Skeletal muscle tissue (tissue), 4 donors: ENCODE data around the gene MYOZ1. TPM values are rescaled to one million over a fixed set of nuclear protein-coding genes. Genes with fewer than 3 reads are reported as not detected.
A peak's percentile ranks its signal among the peaks of the same experiment; 100 is the strongest.
"Not testable (repeated sequence)": the region's sequence is repeated elsewhere in the genome, so short reads cannot be mapped to it uniquely, and the experiment has no call there.

Source experiments
- H3K27ac ChIP-seq: one replicate; pipeline ENCODE4 v1.7.0; 2013; ENCODE audit warnings: mild to moderate bottlenecking, low read depth, low read length, inconsistent platforms
- H3K27me3 ChIP-seq, 3 donors: one replicate each; pipeline ENCODE4 v1.7.0; 2013; ENCODE audit warnings: low read length in 3 of 3; ENCODE audit not compliant: control insufficient read depth in 3 of 3, insufficient read depth in 3 of 3
- H3K36me3 ChIP-seq, 3 donors: one replicate each; pipeline ENCODE4 v1.7.0; 2013; ENCODE audit warnings: low read length in 3 of 3; ENCODE audit not compliant: control insufficient read depth in 3 of 3, insufficient read depth in 3 of 3
- H3K4me1 ChIP-seq, 3 donors: one replicate each; pipeline ENCODE4 v1.7.0; 2013; ENCODE audit warnings: low read length in 3 of 3, mild to moderate bottlenecking in 3 of 3; ENCODE audit not compliant: control insufficient read depth in 3 of 3, insufficient read depth in 3 of 3
- H3K4me3 ChIP-seq, 3 donors: one replicate each; pipeline ENCODE4 v1.7.0; 2013; ENCODE audit warnings: low read length in 3 of 3
- H3K9ac ChIP-seq, 3 donors: one replicate each; pipeline ENCODE4 v1.7.0; 2013; ENCODE audit warnings: low read length in 3 of 3, mild to moderate bottlenecking in 3 of 3, moderate library complexity in 2 of 3, low read depth in 1 of 3
- H3K9me3 ChIP-seq, 3 donors: one replicate each; pipeline ENCODE4 v1.7.0; 2013; ENCODE audit warnings: low read length in 3 of 3; ENCODE audit not compliant: control insufficient read depth in 3 of 3
- total RNA-seq: library from RNA; depleted of rRNA; stranded (reverse); fragments of >200 nt; gene quantifications from one replicate; pipeline ENCODE4 v1.2.3, GENCODE V29; 2014
- donor health status: Osteomylitis.

Gene MYOZ1
- total RNA-seq, 1 donor from 2014 or later = 1,224 TPM

- H3K9ac ChIP-seq, H3K9me3 ChIP-seq, H3K4me3 ChIP-seq, H3K27me3 ChIP-seq, H3K27ac ChIP-seq, H3K36me3 ChIP-seq: not testable (repeated sequence)
- peaks cover 10 to 25% (median 11%) of the 10 kb centered on the region in 3 donors for H3K4me1 ChIP-seq
Measured at GRCh38 chr10:73662705-73663104, 21.4 kb upstream of the MYOZ1 start.

- H3K9ac ChIP-seq = peak within 1 kb of the TSS; percentile 96 to 99 (median 97)
- H3K27me3 ChIP-seq = no peaks in the 10 kb centered on the region
- peak within 1 kb of the TSS; percentile 77 to 86 (median 86) for H3K4me3 ChIP-seq
- H3K4me1 ChIP-seq = peaks cover 21 to 49% (median 31%) of the 10 kb centered on the region in 3 donors
- H3K36me3 ChIP-seq = peaks cover 10 to 14% (median 13%) of the 10 kb centered on the region in 3 donors
- no peaks in the 10 kb centered on the region for H3K9me3 ChIP-seq
- peak within 1 kb of the TSS; percentile 96 for H3K27ac ChIP-seq
Measured at GRCh38 chr10:73655990-73656298, 14.7 kb upstream of the MYOZ1 start, which contains the start of gene SYNPO2L. Gene SYNPO2L (minus strand): TSS chr10:73656029. CDS start chr10:73655922, 107 bp downstream.

GRCh38 chr10:73655257-73655989 lies 14.1 kb upstream of the MYOZ1 start:
- H3K36me3 ChIP-seq = peaks cover 13 to 16% (median 13%) of the 10 kb centered on the region in 3 donors
- H3K27me3 ChIP-seq = no peaks in the 10 kb centered on the region
- H3K4me1 ChIP-seq = peaks cover 25 to 54% (median 35%) of the 10 kb centered on the region in 3 donors
- no peaks in the 10 kb centered on the region for H3K9me3 ChIP-seq
- H3K27ac ChIP-seq = peak overlapping the region; percentile 96
- peak overlapping the region; percentile 77 to 86 (median 86) for H3K4me3 ChIP-seq
- H3K9ac ChIP-seq = peak overlapping the region; percentile 96 to 99 (median 97)

GRCh38 chr10:73653701-73654100 lies 12.4 kb upstream of the MYOZ1 start:
- H3K4me1 ChIP-seq = peaks cover 38 to 60% (median 46%) of the 10 kb centered on the region in 3 donors
- peak overlapping the region; percentile 96 to 99 (median 97) for H3K9ac ChIP-seq
- peaks cover 17 to 33% (median 19%) of the 10 kb centered on the region in 3 donors for H3K36me3 ChIP-seq
- H3K27me3 ChIP-seq = no peaks in the 10 kb centered on the region
- H3K9me3 ChIP-seq = no peaks in the 10 kb centered on the region
- peak overlapping the region; percentile 77 to 86 (median 86) for H3K4me3 ChIP-seq
- H3K27ac ChIP-seq = peak overlapping the region; percentile 96

GRCh38 chr10:73653195-73653594 lies 11.9 kb upstream of the MYOZ1 start:
- no peaks in the 10 kb centered on the region for H3K27me3 ChIP-seq
- H3K9me3 ChIP-seq = no peaks in the 10 kb centered on the region
- peak overlapping the region; percentile 36 to 99 (median 96) for H3K9ac ChIP-seq
- H3K4me3 ChIP-seq = peak overlapping the region; percentile 77 to 86 (median 86)
- peaks cover 19 to 33% (median 24%) of the 10 kb centered on the region in 3 donors for H3K36me3 ChIP-seq
- H3K4me1 ChIP-seq = peaks cover 43 to 63% (median 51%) of the 10 kb centered on the region in 3 donors
- peak overlapping the region; percentile 96 for H3K27ac ChIP-seq

GRCh38 chr10:73650537-73651331 lies 9.5 kb upstream of the MYOZ1 start:
- Histone ChIP-seq H3K9ac (peak overlapping the region; percentile 71 to 82 (median 80)), H3K9me3 (no peaks in the 10 kb centered on the region), H3K27me3 (no peaks in the 10 kb centered on the region), H3K4me3 (peak overlapping the region; percentile 50 to 72 (median 58)), H3K27ac (peak overlapping the region; percentile 96), H3K4me1 (peaks cover 53 to 74% (median 66%) of the 10 kb centered on the region in 3 donors), H3K36me3 (peaks cover 20 to 33% (median 25%) of the 10 kb centered on the region in 3 donors)

GRCh38 chr10:73649876-73650536 lies 8.7 kb upstream of the MYOZ1 start:
- no peaks in the 10 kb centered on the region for H3K9me3 ChIP-seq
- peaks cover 53 to 76% (median 72%) of the 10 kb centered on the region in 3 donors for H3K4me1 ChIP-seq
- peak overlapping the region; percentile 96 for H3K27ac ChIP-seq
- no peaks in the 10 kb centered on the region for H3K27me3 ChIP-seq
- peak overlapping the region; percentile 50 to 72 (median 58) for H3K4me3 ChIP-seq
- peaks cover 20 to 33% (median 25%) of the 10 kb centered on the region in 3 donors for H3K36me3 ChIP-seq
- H3K9ac ChIP-seq = peak overlapping the region; percentile 63 to 82 (median 71)

GRCh38 chr10:73648975-73649829 lies 7.9 kb upstream of the MYOZ1 start:
- H3K36me3 ChIP-seq = peaks cover 20 to 32% (median 25%) of the 10 kb centered on the region in 3 donors
- H3K4me1 ChIP-seq = peaks cover 59 to 80% (median 79%) of the 10 kb centered on the region in 3 donors
- H3K27ac ChIP-seq = peak overlapping the region; percentile 96
- peak overlapping the region; percentile 71 to 83 (median 82) for H3K9ac ChIP-seq
- H3K27me3 ChIP-seq = no peaks in the 10 kb centered on the region
- no peaks in the 10 kb centered on the region for H3K9me3 ChIP-seq
- H3K4me3 ChIP-seq = peak overlapping the region; percentile 50 to 76 (median 72)
